GM12865 (cell line): ENCODE data around the gene MSMB.
"Not testable (repeated sequence)": the region's sequence is repeated elsewhere in the genome, so short reads cannot be mapped to it uniquely, and the experiment has no call there.

Experiments
- DNase-seq: peaks from one replicate; pipeline ENCODE4 v3.0.0; 2010; ENCODE audit warnings: low read depth
- H3K4me3 ChIP-seq: 2 replicates; pipeline ENCODE4 v1.5.1; 2011; ENCODE audit warnings: mild to moderate bottlenecking, low read depth, low read length, control low read depth
- CTCF ChIP-seq: IDR thresholded peaks from 2 replicates; pipeline ENCODE4 v1.5.1; 2011; ENCODE audit warnings: low read length, control low read depth, low read depth, inconsistent platforms; ENCODE audit not compliant: insufficient read depth; ENCODE audit errors: missing control alignments

MSMB gene

GRCh38 chr10:46068905-46069304 lies 22.8 kb upstream of the MSMB start:
- no peak for TF ChIP-seq CTCF
- no peak for DNase-seq
- H3K4me3 ChIP-seq = no peak overlapping the region

GRCh38 chr10:46068117-46068516 lies 22.0 kb upstream of the MSMB start:
- TF ChIP-seq CTCF = no peak
- no peak for DNase-seq
- no peak overlapping the region for H3K4me3 ChIP-seq

- no peak for DNase-seq
- H3K4me3 ChIP-seq = no peak overlapping the region
- no peak for TF ChIP-seq CTCF
These were observed 18.3 kb upstream of the MSMB start for GRCh38 chr10:46064269-46064817.

GRCh38 chr10:46062723-46063428 lies 16.8 kb upstream of the MSMB start:
- no peak overlapping the region for H3K4me3 ChIP-seq
- no peak for TF ChIP-seq CTCF
- no peak for DNase-seq

- DNase-seq = no peak
- TF ChIP-seq CTCF = no peak
- no peak overlapping the region for H3K4me3 ChIP-seq
These were observed 14.6 kb upstream of the MSMB start for GRCh38 chr10:46060706-46061105.

GRCh38 chr10:46057927-46058326 lies 11.9 kb upstream of the MSMB start:
- not testable (repeated sequence) for DNase-seq, H3K4me3 ChIP-seq

- no peak for DNase-seq
- TF ChIP-seq CTCF = no peak
- H3K4me3 ChIP-seq = no peak overlapping the region
These were observed 11.0 kb upstream of the MSMB start for GRCh38 chr10:46057038-46057437.
